NB4 (cell line): ENCODE results near the gene NOS1.

ENCODE experiments used
- POLR2A ChIP-seq: IDR thresholded peaks from 2 replicates; pipeline ENCODE4 v1.6.1; 2011; ENCODE audit warnings: mild to moderate bottlenecking; ENCODE audit not compliant: insufficient read length; ENCODE audit errors: extremely low read depth
- TF ChIP-seq, protein P1 (sequence below): IDR thresholded peaks from one replicate; pipeline ENCODE4 v1.5.1; 2012; ENCODE audit warnings: low read depth, low read length
- TF ChIP-seq, protein P2 (sequence below): IDR thresholded peaks from 2 replicates; pipeline ENCODE4 v1.6.1; 2011; ENCODE audit warnings: low read depth, low read length

DNA sequence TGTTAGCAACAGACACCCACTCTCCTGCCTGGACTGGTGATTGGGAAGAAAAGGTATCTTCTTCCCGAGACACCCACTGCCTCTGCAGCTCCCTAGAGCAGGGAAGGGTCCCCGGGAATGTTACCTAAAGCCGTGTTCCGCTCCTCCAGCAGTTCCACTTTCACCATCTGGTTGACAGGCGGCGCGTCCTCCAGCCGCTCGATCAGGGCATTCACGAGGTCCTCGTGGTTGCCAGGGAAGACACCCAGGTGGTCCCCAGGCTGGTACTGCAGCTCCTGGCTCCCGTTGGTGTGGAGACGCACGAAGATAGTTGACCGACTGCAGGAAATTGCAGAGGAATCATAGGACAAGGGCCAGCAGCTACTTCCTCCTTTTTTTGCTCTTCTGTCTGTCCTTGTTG is 127.0 kb downstream of the NOS1 start:
- TF ChIP-seq, protein P1, sequence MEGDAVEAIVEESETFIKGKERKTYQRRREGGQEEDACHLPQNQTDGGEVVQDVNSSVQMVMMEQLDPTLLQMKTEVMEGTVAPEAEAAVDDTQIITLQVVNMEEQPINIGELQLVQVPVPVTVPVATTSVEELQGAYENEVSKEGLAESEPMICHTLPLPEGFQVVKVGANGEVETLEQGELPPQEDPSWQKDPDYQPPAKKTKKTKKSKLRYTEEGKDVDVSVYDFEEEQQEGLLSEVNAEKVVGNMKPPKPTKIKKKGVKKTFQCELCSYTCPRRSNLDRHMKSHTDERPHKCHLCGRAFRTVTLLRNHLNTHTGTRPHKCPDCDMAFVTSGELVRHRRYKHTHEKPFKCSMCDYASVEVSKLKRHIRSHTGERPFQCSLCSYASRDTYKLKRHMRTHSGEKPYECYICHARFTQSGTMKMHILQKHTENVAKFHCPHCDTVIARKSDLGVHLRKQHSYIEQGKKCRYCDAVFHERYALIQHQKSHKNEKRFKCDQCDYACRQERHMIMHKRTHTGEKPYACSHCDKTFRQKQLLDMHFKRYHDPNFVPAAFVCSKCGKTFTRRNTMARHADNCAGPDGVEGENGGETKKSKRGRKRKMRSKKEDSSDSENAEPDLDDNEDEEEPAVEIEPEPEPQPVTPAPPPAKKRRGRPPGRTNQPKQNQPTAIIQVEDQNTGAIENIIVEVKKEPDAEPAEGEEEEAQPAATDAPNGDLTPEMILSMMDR = no peak
- TF ChIP-seq POLR2A = no peak
- TF ChIP-seq, protein P2, sequence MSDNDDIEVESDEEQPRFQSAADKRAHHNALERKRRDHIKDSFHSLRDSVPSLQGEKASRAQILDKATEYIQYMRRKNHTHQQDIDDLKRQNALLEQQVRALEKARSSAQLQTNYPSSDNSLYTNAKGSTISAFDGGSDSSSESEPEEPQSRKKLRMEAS = no peak
